ENCODE data around the gene SPRYD3.

Gene SPRYD3

GRCh38 chr12:53100466-53101151 is 21.4 kb upstream of the SPRYD3 start:
- H3K27ac ChIP-seq, result no peak overlapping the region
- TF ChIP-seq CTCF (conservative IDR thresholded peaks at IDR 0.05) (no peak), ZFX (IDR thresholded peaks at IDR 0.05) (no peak)

GRCh38 chr12:53099071-53099882 is 20.1 kb upstream of the SPRYD3 start:
- H3K27ac ChIP-seq, result no peak overlapping the region
- TF ChIP-seq ZFX (IDR thresholded peaks at IDR 0.05), result no peak
- peak; percentile 98 for TF ChIP-seq CTCF (conservative IDR thresholded peaks at IDR 0.05)

- no peak overlapping the region for H3K27ac ChIP-seq
- TF ChIP-seq ZFX (IDR thresholded peaks at IDR 0.05) (no peak), CTCF (conservative IDR thresholded peaks at IDR 0.05) (no peak)
Measured at GRCh38 chr12:53098354-53098981, 19.3 kb upstream of the SPRYD3 start.

GRCh38 chr12:53097564-53098353 is 18.6 kb upstream of the SPRYD3 start, which contains the start of gene IGFBP6:
IGFBP6 (plus strand) TSS chr12:53097667; CDS start chr12:53097718, 51 bp downstream.
- TF ChIP-seq CTCF (conservative IDR thresholded peaks at IDR 0.05) (no peak), ZFX (IDR thresholded peaks at IDR 0.05) (no peak)
- H3K27ac ChIP-seq, result no peak within 1 kb of the TSS

- no peak overlapping the region for H3K27ac ChIP-seq
Measured at GRCh38 chr12:53097207-53097563, 18.0 kb upstream of the SPRYD3 start.

GRCh38 chr12:53096759-53097158 is 17.6 kb upstream of the SPRYD3 start:
- TF ChIP-seq CTCF (conservative IDR thresholded peaks at IDR 0.05) (no peak), ZFX (IDR thresholded peaks at IDR 0.05) (no peak)
- no peak overlapping the region for H3K27ac ChIP-seq

More at GRCh38 chr12:53097207-53097563, 18.0 kb upstream of the SPRYD3 start:
- no peak for TF ChIP-seq CTCF (conservative IDR thresholded peaks at IDR 0.05)
- TF ChIP-seq ZFX (IDR thresholded peaks at IDR 0.05), result no peak

All from C4-2B (cell line).